SK-N-SH (cell line): Measurements from ENCODE around the gene DOC2A. TPM values are rescaled to one million over a fixed set of nuclear protein-coding genes. Genes with fewer than 3 reads are reported as not detected.

Source experiments
- CTCF ChIA-PET: fragments of 300-600, 350-600 bp; formaldehyde crosslinking; extraction: SDS; loops from one replicate; lab custom pipeline; 2021; lab: Yijun Ruan, JAX
- POLR2A ChIA-PET: fragments of 350-600 bp; sonication (Branson Sonifier 250); formaldehyde crosslinking; extraction: SDS; loops from one replicate; lab custom pipeline; 2020; ENCODE audit warnings: antibody characterized with exemption, inconsistent platforms; lab: Yijun Ruan, JAX
- DNase-seq: peaks from one replicate; pipeline ENCODE4 v3.0.0; 2012
- H2AFZ ChIP-seq: fragments of 200-600 bp; sonication (generic); 2 replicates; pipeline ENCODE4 v1.8.1; 2016; ENCODE audit warnings: antibody characterized with exemption, mild to moderate bottlenecking, low read depth
- H3F3A ChIP-seq: fragments of 200-600 bp; sonication (generic); replicated peaks from 2 replicates; pipeline ENCODE3; 2016; ENCODE audit warnings: antibody characterized with exemption, mild to moderate bottlenecking; ENCODE audit not compliant: insufficient read depth
- H3K27ac ChIP-seq, 2 experiments: fragments of 200-500 bp in 1 of 2; fragments of 200-600 bp in 1 of 2; sonication (Bioruptor generic) in 1 of 2; sonication (generic), shearing (Covaris generic) in 1 of 2; 2 replicates each; pipeline versions ENCODE4 v1.5.1 to v1.6.1; 2014 to 2016; ENCODE audit warnings: low read depth in 2 of 2, inconsistent platforms in 1 of 2, low read length in 1 of 2, mild to moderate bottlenecking in 1 of 2, mixed read lengths in 1 of 2
- H3K27me3 ChIP-seq: fragments of 200-600 bp; sonication (generic), shearing (Covaris generic); 2 replicates; pipeline ENCODE4 v1.6.1; 2016; ENCODE audit warnings: mixed run types; ENCODE audit not compliant: insufficient read depth
- H3K36me3 ChIP-seq, 2 experiments: fragments of 200-500 bp in 1 of 2; fragments of 200-600 bp in 1 of 2; sonication (Bioruptor generic) in 1 of 2; sonication (generic) in 1 of 2; replicated peaks in 1 of 2; 2 replicates each; pipeline versions ENCODE3 to v1.5.1; 2014 to 2016; ENCODE audit warnings: low read length in 1 of 2, mild to moderate bottlenecking in 1 of 2; ENCODE audit not compliant: insufficient read depth in 2 of 2, control insufficient read depth in 1 of 2
- H3K4me1 ChIP-seq, 2 experiments: fragments of 200-500 bp in 1 of 2; fragments of 200-600 bp in 1 of 2; sonication (Bioruptor generic) in 1 of 2; sonication (generic), shearing (Covaris generic) in 1 of 2; 2 replicates each; pipeline versions ENCODE4 v1.5.1 to v1.6.1; 2014 to 2016; ENCODE audit warnings: low read depth in 1 of 2, low read length in 1 of 2, mixed run types in 1 of 2; ENCODE audit not compliant: insufficient read depth in 2 of 2, control insufficient read depth in 1 of 2
- H3K4me2 ChIP-seq: fragments of 200-600 bp; sonication (generic), shearing (Covaris generic); 2 replicates; pipeline ENCODE4 v1.6.1; 2017; ENCODE audit warnings: mixed run types
- H3K4me3 ChIP-seq, 2 experiments: fragments of 200-500 bp in 1 of 2; fragments of 200-600 bp in 1 of 2; sonication (Bioruptor generic) in 1 of 2; sonication (generic), shearing (Covaris generic) in 1 of 2; 2 replicates each; pipeline versions ENCODE4 v1.5.1 to v1.8.1; 2014 to 2016; ENCODE audit warnings: low read depth in 2 of 2, inconsistent platforms in 1 of 2, low read length in 1 of 2, mild to moderate bottlenecking in 1 of 2, mixed read lengths in 1 of 2, moderate library complexity in 1 of 2
- H3K79me2 ChIP-seq: fragments of 200-600 bp; sonication (generic); 2 replicates; pipeline ENCODE4 v1.8.1; 2017; ENCODE audit warnings: mild to moderate bottlenecking; ENCODE audit not compliant: insufficient read depth
- H3K9ac ChIP-seq: fragments of 200-600 bp; sonication (generic); 2 replicates; pipeline ENCODE4 v1.6.1; 2017; ENCODE audit warnings: mixed run types
- H3K9me2 ChIP-seq: fragments of 200-600 bp; sonication (generic); 2 replicates; pipeline ENCODE4 v1.6.1; 2017; ENCODE audit warnings: mixed run types
- H3K9me3 ChIP-seq: fragments of 200-600 bp; sonication (generic); 2 replicates; pipeline ENCODE4 v1.6.1; 2017; ENCODE audit warnings: mixed run types, mild to moderate bottlenecking, moderate library complexity
- H4K20me1 ChIP-seq: fragments of 200-600 bp; sonication (generic); 2 replicates; pipeline ENCODE4 v1.6.1; 2017; ENCODE audit warnings: mild to moderate bottlenecking, mixed run types; ENCODE audit not compliant: insufficient read depth
- EP300 ChIP-seq, 2 experiments: IDR thresholded peaks; 2 replicates each; pipeline versions ENCODE4 v1.4.0 to v1.6.1; 2012; ENCODE audit warnings: borderline replicate concordance in 1 of 2, low read depth in 1 of 2, low read length in 1 of 2
- FOXJ3 ChIP-seq: sonication (generic); formaldehyde crosslinking; IDR thresholded peaks from 2 replicates; pipeline ENCODE4 v1.5.1; 2020; ENCODE audit warnings: mild to moderate bottlenecking, missing genetic modification reagents
- GABPA ChIP-seq: IDR thresholded peaks from 2 replicates; pipeline ENCODE4 v1.4.0; 2012; ENCODE audit warnings: low read depth, mild to moderate bottlenecking
- JUND ChIP-seq: IDR thresholded peaks from 2 replicates; pipeline ENCODE4 v1.4.0; 2012
- RCOR1 ChIP-seq: fragments of 150-350 bp; IDR thresholded peaks from 2 replicates; pipeline ENCODE4 v1.6.1; 2017; ENCODE audit warnings: antibody characterized with exemption, low read length
- RFX5 ChIP-seq: IDR thresholded peaks from 2 replicates; pipeline ENCODE4 v1.6.1; 2012; ENCODE audit warnings: mild to moderate bottlenecking, improper control_type of control experiment, low read length
- TAF1 ChIP-seq: IDR thresholded peaks from 2 replicates; pipeline ENCODE4 v1.6.1; 2012; ENCODE audit warnings: low read depth, mild to moderate bottlenecking, low read length, moderate library complexity, borderline replicate concordance
- WGBS: methylation state at CpG from one replicate; pipeline ENCODE4 v1.1.6; 2017; ENCODE audit warnings: low lambda C conversion rate; 5-methylcytosine and 5-hydroxymethylcytosine counted together
- polyA plus RNA-seq, 3 experiments: library from polyadenylated mRNA; depleted of rRNA; stranded (reverse); fragments of >200 nt; gene quantifications; 2 replicates each; pipeline ENCODE4 v1.2.3, GENCODE V29; 2012
- TF ChIP-seq, protein P1 (sequence below): IDR thresholded peaks from 2 replicates; pipeline ENCODE4 v1.4.0; 2012; ENCODE audit warnings: low read depth
- TF ChIP-seq, protein P2 (sequence below): fragments of 150-350 bp; IDR thresholded peaks from 2 replicates; pipeline ENCODE4 v1.6.1; 2017; ENCODE audit warnings: antibody characterized with exemption, low read length, low read depth, borderline replicate concordance
- TF ChIP-seq, protein P3 (sequence below): fragments of 150-350 bp; IDR thresholded peaks from 2 replicates; pipeline ENCODE4 v1.6.1; 2016; ENCODE audit warnings: mild to moderate bottlenecking, low read depth, low read length
- TF ChIP-seq, protein P4 (sequence below): fragments of 200-600 bp; sonication (generic); IDR thresholded peaks from 2 replicates; pipeline ENCODE4 v1.6.1; 2017; ENCODE audit warnings: antibody characterized with exemption, mild to moderate bottlenecking, moderate library complexity
- TF ChIP-seq, protein P5 (sequence below): IDR thresholded peaks from 2 replicates; pipeline ENCODE4; 2012

The DOC2A gene
- polyA plus RNA-seq, 1 of the 3 experiments (the other 2 are of a cell fraction), result 10.4 TPM

DNA sequence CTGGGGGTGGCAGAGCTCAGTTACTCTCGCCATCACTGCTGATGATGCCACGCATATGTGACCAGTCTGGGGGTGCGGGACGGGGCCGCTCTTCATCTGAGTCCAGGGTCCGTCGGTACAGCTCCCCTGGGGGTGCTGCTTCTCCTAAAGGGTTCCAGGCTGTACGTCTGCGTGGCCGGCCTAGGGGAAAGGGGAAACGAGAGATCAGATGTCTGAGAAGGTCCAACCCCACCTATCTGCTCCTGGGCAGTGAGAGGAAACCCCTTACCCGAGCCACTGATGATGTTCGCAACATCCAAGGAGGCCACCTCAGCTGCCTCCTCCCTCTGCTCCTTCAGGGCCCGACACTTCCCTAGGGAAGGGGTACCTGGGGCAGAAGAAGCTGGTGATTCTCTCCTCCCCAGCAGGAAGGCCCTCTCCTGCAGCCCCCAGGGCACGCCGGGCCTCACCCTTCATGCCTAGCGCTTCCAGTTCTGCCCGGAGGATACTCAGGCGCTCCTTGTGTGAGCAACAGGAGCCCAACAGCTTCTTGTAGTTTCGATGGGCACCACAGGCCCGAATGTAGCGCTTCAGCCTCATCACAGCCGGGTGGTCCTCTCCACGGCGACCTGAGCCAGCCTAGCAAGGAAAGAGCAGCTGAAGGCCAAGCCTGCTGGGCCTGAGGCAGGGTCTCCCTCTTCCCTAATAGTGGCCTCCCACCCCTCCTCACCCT, 17.5 kb downstream of the DOC2A start:
- WGBS, result 88% methylated on average over 12 of the region's 25 CpGs
- no peak overlapping the region for H3K9ac ChIP-seq
- DNase-seq, result no peak
- no peak overlapping the region for H3K4me2 ChIP-seq
- peaks cover 0 to 14% of the 10 kb centered on the region in 2 experiments; a peak in 1 of 4 replicates for H3K4me1 ChIP-seq
- no peaks in the 10 kb centered on the region for H3K9me2 ChIP-seq
- H2AFZ ChIP-seq, result no peak overlapping the region
- ChIA-PET POLR2A (interaction anchor here (0.5 to 1.1 kb wide), 2 partner anchors 10 to 20 kb away, joined by 3 read pairs; no protein-coding TSS in a partner anchor), CTCF (interaction anchor here (1.0 to 2.4 kb wide), 3 partner anchors 12 to 145 kb away, joined by 3 to 7 read pairs (median 6); partner anchors contain the start of gene TLCD3B)
- no peaks in the 10 kb centered on the region for H4K20me1 ChIP-seq
- peaks cover 0 to 51% of the 10 kb centered on the region in 2 experiments for H3K36me3 ChIP-seq
- no peaks in the 10 kb centered on the region for H3K27me3 ChIP-seq
- peaks cover 10% of the 10 kb centered on the region for H3F3A ChIP-seq
- TF ChIP-seq GABPA (no peak), JUND (no peak), EP300 (IDR thresholded peaks at IDR 0.05; ENCODE audit: borderline replicate concordance in 1 of 2, low read depth in 1 of 2, low read length in 1 of 2) (no peak), FOXJ3 (no peak), RCOR1 (no peak), TAF1 (no peak), RFX5 (no peak)
- TF ChIP-seq, protein P1, sequence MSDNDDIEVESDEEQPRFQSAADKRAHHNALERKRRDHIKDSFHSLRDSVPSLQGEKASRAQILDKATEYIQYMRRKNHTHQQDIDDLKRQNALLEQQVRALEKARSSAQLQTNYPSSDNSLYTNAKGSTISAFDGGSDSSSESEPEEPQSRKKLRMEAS, result no peak
- TF ChIP-seq, protein P2, sequence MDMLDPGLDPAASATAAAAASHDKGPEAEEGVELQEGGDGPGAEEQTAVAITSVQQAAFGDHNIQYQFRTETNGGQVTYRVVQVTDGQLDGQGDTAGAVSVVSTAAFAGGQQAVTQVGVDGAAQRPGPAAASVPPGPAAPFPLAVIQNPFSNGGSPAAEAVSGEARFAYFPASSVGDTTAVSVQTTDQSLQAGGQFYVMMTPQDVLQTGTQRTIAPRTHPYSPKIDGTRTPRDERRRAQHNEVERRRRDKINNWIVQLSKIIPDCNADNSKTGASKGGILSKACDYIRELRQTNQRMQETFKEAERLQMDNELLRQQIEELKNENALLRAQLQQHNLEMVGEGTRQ, result no peak
- TF ChIP-seq, protein P3, sequence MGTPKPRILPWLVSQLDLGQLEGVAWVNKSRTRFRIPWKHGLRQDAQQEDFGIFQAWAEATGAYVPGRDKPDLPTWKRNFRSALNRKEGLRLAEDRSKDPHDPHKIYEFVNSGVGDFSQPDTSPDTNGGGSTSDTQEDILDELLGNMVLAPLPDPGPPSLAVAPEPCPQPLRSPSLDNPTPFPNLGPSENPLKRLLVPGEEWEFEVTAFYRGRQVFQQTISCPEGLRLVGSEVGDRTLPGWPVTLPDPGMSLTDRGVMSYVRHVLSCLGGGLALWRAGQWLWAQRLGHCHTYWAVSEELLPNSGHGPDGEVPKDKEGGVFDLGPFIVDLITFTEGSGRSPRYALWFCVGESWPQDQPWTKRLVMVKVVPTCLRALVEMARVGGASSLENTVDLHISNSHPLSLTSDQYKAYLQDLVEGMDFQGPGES, result no peak
- TF ChIP-seq, protein P4, sequence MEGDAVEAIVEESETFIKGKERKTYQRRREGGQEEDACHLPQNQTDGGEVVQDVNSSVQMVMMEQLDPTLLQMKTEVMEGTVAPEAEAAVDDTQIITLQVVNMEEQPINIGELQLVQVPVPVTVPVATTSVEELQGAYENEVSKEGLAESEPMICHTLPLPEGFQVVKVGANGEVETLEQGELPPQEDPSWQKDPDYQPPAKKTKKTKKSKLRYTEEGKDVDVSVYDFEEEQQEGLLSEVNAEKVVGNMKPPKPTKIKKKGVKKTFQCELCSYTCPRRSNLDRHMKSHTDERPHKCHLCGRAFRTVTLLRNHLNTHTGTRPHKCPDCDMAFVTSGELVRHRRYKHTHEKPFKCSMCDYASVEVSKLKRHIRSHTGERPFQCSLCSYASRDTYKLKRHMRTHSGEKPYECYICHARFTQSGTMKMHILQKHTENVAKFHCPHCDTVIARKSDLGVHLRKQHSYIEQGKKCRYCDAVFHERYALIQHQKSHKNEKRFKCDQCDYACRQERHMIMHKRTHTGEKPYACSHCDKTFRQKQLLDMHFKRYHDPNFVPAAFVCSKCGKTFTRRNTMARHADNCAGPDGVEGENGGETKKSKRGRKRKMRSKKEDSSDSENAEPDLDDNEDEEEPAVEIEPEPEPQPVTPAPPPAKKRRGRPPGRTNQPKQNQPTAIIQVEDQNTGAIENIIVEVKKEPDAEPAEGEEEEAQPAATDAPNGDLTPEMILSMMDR, result no peak
- TF ChIP-seq, protein P5, sequence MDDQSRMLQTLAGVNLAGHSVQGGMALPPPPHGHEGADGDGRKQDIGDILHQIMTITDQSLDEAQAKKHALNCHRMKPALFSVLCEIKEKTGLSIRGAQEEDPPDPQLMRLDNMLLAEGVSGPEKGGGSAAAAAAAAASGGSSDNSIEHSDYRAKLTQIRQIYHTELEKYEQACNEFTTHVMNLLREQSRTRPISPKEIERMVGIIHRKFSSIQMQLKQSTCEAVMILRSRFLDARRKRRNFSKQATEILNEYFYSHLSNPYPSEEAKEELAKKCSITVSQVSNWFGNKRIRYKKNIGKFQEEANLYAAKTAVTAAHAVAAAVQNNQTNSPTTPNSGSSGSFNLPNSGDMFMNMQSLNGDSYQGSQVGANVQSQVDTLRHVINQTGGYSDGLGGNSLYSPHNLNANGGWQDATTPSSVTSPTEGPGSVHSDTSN, result no peak
- H3K9me3 ChIP-seq, result no peaks in the 10 kb centered on the region
- H3K4me3 ChIP-seq, result no peak overlapping the region
- H3K79me2 ChIP-seq, result peaks cover 19% of the 10 kb centered on the region; the same call in 1 of the 2 replicates
- H3K27ac ChIP-seq, result no peak overlapping the region
